Glutamatergic neuron (in vitro differentiated cells): ENCODE data around the gene AHDC1. TPM values are rescaled to one million over a fixed set of nuclear protein-coding genes. Genes with fewer than 3 reads are reported as not detected.

Experiments
- DNase-seq: peaks from one replicate; pipeline ENCODE4 v3.0.0; 2022
- H3K27ac Mint-ChIP-seq: one replicate; pipeline ENCODE4 v1.8.0; 2020; ENCODE audit warnings: mild to moderate bottlenecking, mixed read lengths, inconsistent platforms; ENCODE audit not compliant: unreplicated experiment
- H3K27me3 Mint-ChIP-seq: one replicate; pipeline ENCODE4 v1.8.0; 2020; ENCODE audit warnings: mild to moderate bottlenecking, moderate library complexity, mixed read lengths, inconsistent platforms; ENCODE audit not compliant: unreplicated experiment
- H3K36me3 Mint-ChIP-seq: one replicate; pipeline ENCODE4 v1.8.0; 2020; ENCODE audit warnings: mild to moderate bottlenecking, mixed read lengths, inconsistent platforms; ENCODE audit not compliant: unreplicated experiment
- H3K4me1 Mint-ChIP-seq: one replicate; pipeline ENCODE4 v1.8.0; 2020; ENCODE audit warnings: mild to moderate bottlenecking, low read depth, mixed read lengths, inconsistent platforms; ENCODE audit not compliant: unreplicated experiment
- H3K4me3 Mint-ChIP-seq: one replicate; pipeline ENCODE4 v1.8.0; 2020; ENCODE audit warnings: mild to moderate bottlenecking, mixed read lengths, inconsistent platforms; ENCODE audit not compliant: unreplicated experiment
- H3K9me3 Mint-ChIP-seq: one replicate; pipeline ENCODE4 v1.8.0; 2020; ENCODE audit warnings: mild to moderate bottlenecking, moderate library complexity, mixed read lengths, inconsistent platforms; ENCODE audit not compliant: unreplicated experiment
- total RNA-seq: library from RNA; stranded (reverse); fragmentation: NEBNext Ultra II Directional; extraction: Animal tissue kit (Norgen Biotek cat#: 25700); gene quantifications from one replicate; pipeline ENCODE4 v1.2.1, GENCODE V29; 2021; ENCODE audit not compliant: unreplicated experiment
- TF ChIP-seq, protein P1 (sequence below): fragments of 200-600 bp; sonication (generic); IDR thresholded peaks from one replicate; pipeline ENCODE4 v1.5.0; 2021; ENCODE audit not compliant: partially characterized antibody, unreplicated experiment

AHDC1 gene
- total RNA-seq, 1 donor from 2014 or later, result 131 TPM

DNA sequence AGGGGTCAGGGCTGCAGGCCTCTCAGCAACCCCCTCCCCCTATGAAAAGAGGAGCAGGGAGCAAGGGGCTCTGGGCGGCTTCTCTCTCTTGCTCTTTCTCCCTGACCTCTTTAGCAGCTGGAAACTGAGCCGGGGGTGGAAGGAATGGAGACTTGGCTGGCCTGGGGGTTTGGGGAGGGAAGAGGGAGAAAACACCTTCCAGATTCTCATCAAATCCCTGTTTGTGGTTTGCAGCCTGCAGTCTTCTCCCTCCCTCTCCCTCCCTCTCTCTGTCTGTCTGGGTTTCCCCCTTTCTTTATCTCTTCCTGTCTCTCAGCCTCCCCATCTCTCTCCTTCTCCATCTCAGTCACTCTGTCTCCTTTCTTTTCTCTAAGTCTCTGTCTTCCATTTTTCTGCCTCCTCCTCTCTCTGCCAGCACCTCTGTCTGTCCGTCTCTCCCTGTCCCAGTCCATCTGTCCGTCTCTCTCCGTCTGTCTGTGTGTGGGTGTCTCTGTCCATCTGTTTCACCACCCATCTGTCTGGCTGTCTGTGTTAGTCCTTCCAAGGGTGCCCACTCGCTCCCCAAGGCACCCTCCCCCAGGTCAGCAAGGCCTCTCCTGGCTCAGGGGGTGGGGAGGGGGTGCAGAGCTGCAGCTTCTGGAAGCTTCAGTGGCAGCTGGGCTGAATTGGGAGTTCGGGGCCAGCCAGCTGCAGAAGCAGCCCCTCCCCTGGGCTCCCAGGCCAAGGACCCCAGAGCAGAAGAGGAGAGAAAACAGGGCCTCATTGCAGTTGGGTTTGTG, 6.2 kb downstream of the AHDC1 start:
- Mint-ChIP-seq H3K9me3 (peaks cover 14% of the 10 kb centered on the region), H3K4me3 (no peak overlapping the region), H3K36me3 (no peaks in the 10 kb centered on the region), H3K4me1 (peaks cover 39% of the 10 kb centered on the region), H3K27me3 (peaks cover 18% of the 10 kb centered on the region), H3K27ac (no peak overlapping the region)
- TF ChIP-seq, protein P1, sequence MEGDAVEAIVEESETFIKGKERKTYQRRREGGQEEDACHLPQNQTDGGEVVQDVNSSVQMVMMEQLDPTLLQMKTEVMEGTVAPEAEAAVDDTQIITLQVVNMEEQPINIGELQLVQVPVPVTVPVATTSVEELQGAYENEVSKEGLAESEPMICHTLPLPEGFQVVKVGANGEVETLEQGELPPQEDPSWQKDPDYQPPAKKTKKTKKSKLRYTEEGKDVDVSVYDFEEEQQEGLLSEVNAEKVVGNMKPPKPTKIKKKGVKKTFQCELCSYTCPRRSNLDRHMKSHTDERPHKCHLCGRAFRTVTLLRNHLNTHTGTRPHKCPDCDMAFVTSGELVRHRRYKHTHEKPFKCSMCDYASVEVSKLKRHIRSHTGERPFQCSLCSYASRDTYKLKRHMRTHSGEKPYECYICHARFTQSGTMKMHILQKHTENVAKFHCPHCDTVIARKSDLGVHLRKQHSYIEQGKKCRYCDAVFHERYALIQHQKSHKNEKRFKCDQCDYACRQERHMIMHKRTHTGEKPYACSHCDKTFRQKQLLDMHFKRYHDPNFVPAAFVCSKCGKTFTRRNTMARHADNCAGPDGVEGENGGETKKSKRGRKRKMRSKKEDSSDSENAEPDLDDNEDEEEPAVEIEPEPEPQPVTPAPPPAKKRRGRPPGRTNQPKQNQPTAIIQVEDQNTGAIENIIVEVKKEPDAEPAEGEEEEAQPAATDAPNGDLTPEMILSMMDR, result no peak
- DNase-seq, result no peak

DNA sequence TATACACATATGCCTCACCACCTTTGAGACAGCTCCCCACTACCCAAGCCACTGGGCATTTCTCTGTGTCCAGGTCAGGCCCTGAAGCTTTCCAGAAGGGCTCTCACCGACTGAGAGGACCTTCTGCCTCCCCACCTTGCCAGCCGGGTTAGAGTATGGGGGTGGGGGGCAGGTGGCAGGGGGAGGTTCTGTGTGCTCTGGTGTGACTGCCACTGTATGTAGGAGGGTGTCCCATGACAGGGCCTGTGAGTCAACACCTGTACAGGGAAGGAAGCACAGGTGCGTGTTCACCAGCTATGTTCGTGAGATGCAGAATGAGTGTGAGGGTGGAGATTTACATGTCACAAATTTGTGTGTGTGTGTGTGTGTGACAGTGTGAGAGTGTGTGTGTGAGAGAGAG, 7.0 kb downstream of the AHDC1 start:
- no peak overlapping the region for H3K4me3 Mint-ChIP-seq
- peaks cover 18% of the 10 kb centered on the region for H3K27me3 Mint-ChIP-seq
- TF ChIP-seq, protein P1, result no peak

DNA sequence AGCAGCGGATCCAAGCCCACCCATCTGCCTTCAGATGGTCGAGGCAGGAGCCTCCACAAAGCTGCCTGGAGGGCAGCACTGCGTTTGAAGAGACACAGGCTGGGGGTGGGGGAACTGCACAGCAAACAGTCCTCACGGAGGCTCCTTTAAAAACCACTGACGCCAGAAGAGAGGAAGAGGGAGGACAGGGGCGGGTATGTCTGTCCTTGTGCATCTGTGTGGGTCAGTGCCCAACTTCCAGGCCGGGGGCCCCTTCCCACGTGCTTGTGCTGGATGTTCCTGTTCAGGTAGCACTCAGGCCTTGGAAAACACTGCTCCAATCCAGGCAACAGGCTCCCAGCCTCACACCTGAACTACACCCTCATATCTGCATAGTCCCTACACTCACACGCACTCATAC, 7.7 kb downstream of the AHDC1 start:
- peaks cover 15% of the 10 kb centered on the region for H3K27me3 Mint-ChIP-seq
- no peak for DNase-seq
- peaks cover 13% of the 10 kb centered on the region for H3K9me3 Mint-ChIP-seq
- no peaks in the 10 kb centered on the region for H3K36me3 Mint-ChIP-seq
- TF ChIP-seq, protein P1, result no peak
- H3K4me1 Mint-ChIP-seq, result peaks cover 43% of the 10 kb centered on the region
- H3K4me3 Mint-ChIP-seq, result no peak overlapping the region
- no peak overlapping the region for H3K27ac Mint-ChIP-seq

More for the DNA sequence above, 7.0 kb downstream of the AHDC1 start:
- no peaks in the 10 kb centered on the region for H3K36me3 Mint-ChIP-seq
- no peak overlapping the region for H3K27ac Mint-ChIP-seq
- H3K4me1 Mint-ChIP-seq, result peaks cover 41% of the 10 kb centered on the region
- DNase-seq, result no peak
- H3K9me3 Mint-ChIP-seq, result peaks cover 14% of the 10 kb centered on the region

DNA sequence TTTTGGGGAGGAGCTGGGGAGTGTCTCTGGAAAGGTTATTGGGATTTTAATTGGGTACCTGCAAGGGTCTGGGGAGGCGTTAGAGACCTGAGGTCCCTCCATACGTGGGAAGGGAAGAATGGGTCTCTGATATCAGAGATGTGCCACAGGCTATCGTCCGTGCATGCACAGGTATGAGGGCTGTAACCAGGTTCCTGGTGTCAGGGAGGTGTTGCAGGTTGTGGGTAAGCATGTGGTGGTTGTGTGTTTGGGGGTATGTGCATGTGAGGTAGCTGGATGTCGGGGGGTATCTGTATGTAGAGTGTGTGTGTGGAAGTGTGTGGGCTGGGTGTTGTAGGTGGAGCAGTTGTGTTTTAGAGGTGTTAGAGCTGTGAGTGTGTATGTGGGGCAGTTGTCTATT, 8.3 kb downstream of the AHDC1 start:
- H3K27ac Mint-ChIP-seq, result no peak overlapping the region
- H3K4me1 Mint-ChIP-seq, result peaks cover 40% of the 10 kb centered on the region
- TF ChIP-seq, protein P1, result no peak
- DNase-seq, result no peak
- H3K36me3 Mint-ChIP-seq, result no peaks in the 10 kb centered on the region
- peaks cover 10% of the 10 kb centered on the region for H3K27me3 Mint-ChIP-seq
- no peak overlapping the region for H3K4me3 Mint-ChIP-seq
- H3K9me3 Mint-ChIP-seq, result peaks cover 11% of the 10 kb centered on the region
